ENCODE results near the gene CIB1. TPM values are rescaled to one million over a fixed set of nuclear protein-coding genes. Genes with fewer than 3 reads are reported as not detected.
A peak's percentile ranks its signal among the peaks of the same experiment; 100 is the strongest.

The CIB1 gene
- polyA plus RNA-seq, 2 of the 4 experiments (the other 2 are of a cell fraction) = 84.1 to 120 TPM

GRCh38 chr15:90249203-90249863, 15.6 kb upstream of the CIB1 start, which contains the start of gene TTLL13:
Gene TTLL13 (plus strand): TSS chr15:90249556. CDS start chr15:90250631, 1,075 bp downstream.
- DNase-seq (ENCODE audit: low read depth in 1 of 2, low spot score in 1 of 2) (peak; percentile 92 to 95), ATAC-seq (peak; percentile 97 to 98), FAIRE-seq (no peak)
- WGBS (ENCODE audit: missing lambda C conversion rate) = 1% methylated on average over 25 of the region's 44 CpGs
- ChIA-PET CTCF (interaction anchor here (0.6 to 4.6 kb wide), 18 partner anchors 7 to 373 kb away, joined by 3 to 20 read pairs (median 6); partner anchors contain the start of genes AP3S2, CIB1 and GDPGP1), POLR2A (interaction anchor here (0.6 to 2.4 kb wide), 12 partner anchors 11 to 147 kb away, joined by 3 to 24 read pairs (median 8); partner anchors contain the start of genes CIB1, GDPGP1, IDH2 and IQGAP1)
- no peaks in the 10 kb centered on the region for H3K9me3 ChIP-seq
- H3K4me3 ChIP-seq = peak within 1 kb of the TSS; percentile 69
- H3K4me2 ChIP-seq = peak within 1 kb of the TSS; percentile 98
- TF ChIP-seq, protein P1, sequence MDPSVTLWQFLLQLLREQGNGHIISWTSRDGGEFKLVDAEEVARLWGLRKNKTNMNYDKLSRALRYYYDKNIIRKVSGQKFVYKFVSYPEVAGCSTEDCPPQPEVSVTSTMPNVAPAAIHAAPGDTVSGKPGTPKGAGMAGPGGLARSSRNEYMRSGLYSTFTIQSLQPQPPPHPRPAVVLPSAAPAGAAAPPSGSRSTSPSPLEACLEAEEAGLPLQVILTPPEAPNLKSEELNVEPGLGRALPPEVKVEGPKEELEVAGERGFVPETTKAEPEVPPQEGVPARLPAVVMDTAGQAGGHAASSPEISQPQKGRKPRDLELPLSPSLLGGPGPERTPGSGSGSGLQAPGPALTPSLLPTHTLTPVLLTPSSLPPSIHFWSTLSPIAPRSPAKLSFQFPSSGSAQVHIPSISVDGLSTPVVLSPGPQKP (IDR thresholded peaks at IDR 0.05; ENCODE audit: low read depth, low read length) = no peak
- TF ChIP-seq E2F6 (IDR thresholded peaks at IDR 0.05; ENCODE audit: borderline replicate concordance, low read depth) (peak; percentile 92), SMC3 (IDR thresholded peaks at IDR 0.05) (0 out of 3 replicates have a peak, but pooled peaks have one; percentile 12), BCL3 (IDR thresholded peaks at IDR 0.05) (peak; percentile 32; the same call in 2 of the 3 replicates), JUN (IDR thresholded peaks at IDR 0.05) (peak in 1 of 2 experiments; percentile 57; a peak in 2 of 5 replicates), POLR2A (IDR thresholded peaks at IDR 0.05; ENCODE audit: low read length) (peak; percentile 93), EHF (CRISPR knock-in tag; IDR thresholded peaks at IDR 0.05) (no peak), TP53 (CRISPR knock-in tag; IDR thresholded peaks at IDR 0.05) (no peak), PHF8 (IDR thresholded peaks at IDR 0.05; ENCODE audit: borderline replicate concordance, low read depth) (peak; percentile 25; the same call in 1 of the 2 replicates), TFCP2L1 (CRISPR knock-in tag; IDR thresholded peaks at IDR 0.05) (0 out of 2 replicates have a peak, but pooled peaks have one; percentile 67), RAD21 (conservative IDR thresholded peaks at IDR 0.05 in 1 of 2, IDR thresholded peaks at IDR 0.05 in 1 of 2) (no peak)
- TF ChIP-seq, protein P2, sequence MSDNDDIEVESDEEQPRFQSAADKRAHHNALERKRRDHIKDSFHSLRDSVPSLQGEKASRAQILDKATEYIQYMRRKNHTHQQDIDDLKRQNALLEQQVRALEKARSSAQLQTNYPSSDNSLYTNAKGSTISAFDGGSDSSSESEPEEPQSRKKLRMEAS (IDR thresholded peaks at IDR 0.05) = peak; percentile 91
- peak within 1 kb of the TSS; percentile 83 to 86 for H3K27ac ChIP-seq
- H3K4me1 ChIP-seq = peaks cover 12% of the 10 kb centered on the region

GRCh38 chr15:90248789-90249202, 15.1 kb upstream of the CIB1 start:
- ChIA-PET POLR2A (interaction anchor here (0.6 to 2.4 kb wide), 11 partner anchors 11 to 146 kb away, joined by 3 to 24 read pairs (median 9); partner anchors contain the start of genes CIB1, GDPGP1, IDH2 and IQGAP1), CTCF (interaction anchor here (0.6 to 4.6 kb wide), 16 partner anchors 7 to 637 kb away, joined by 3 to 20 read pairs (median 6); partner anchors contain the start of genes AP3S2, CIB1 and GDPGP1)
- TF ChIP-seq FOSL2 (IDR thresholded peaks at IDR 0.05) = no peak
- TF ChIP-seq FOSL2 (CRISPR knock-in tag; IDR thresholded peaks at IDR 0.05) = no peak
- no peak for TF ChIP-seq RCOR1 (IDR thresholded peaks at IDR 0.05; ENCODE audit: low read depth, low read length)
- TF ChIP-seq NR3C1 (IDR thresholded peaks at IDR 0.05) = no peak
- TF ChIP-seq PHF8 (IDR thresholded peaks at IDR 0.05; ENCODE audit: borderline replicate concordance, low read depth) = no peak
- no peak for TF ChIP-seq TFCP2L1 (CRISPR knock-in tag; IDR thresholded peaks at IDR 0.05)
- no peak; the same call in 2 of the 3 replicates for TF ChIP-seq BCL3 (IDR thresholded peaks at IDR 0.05)
- TF ChIP-seq PBX3 (IDR thresholded peaks at IDR 0.05) = no peak
- TF ChIP-seq SREBF2 (IDR thresholded peaks at IDR 0.05) = no peak
- TF ChIP-seq JUN (IDR thresholded peaks at IDR 0.05) = no peak
- no peak for TF ChIP-seq ZSCAN20 (CRISPR knock-in tag; IDR thresholded peaks at IDR 0.05)
- no peak for TF ChIP-seq EHMT2 (IDR thresholded peaks at IDR 0.05; ENCODE audit: low read depth)
- TF ChIP-seq MAFK (IDR thresholded peaks at IDR 0.05; ENCODE audit: partially characterized antibody) = no peak
- TF ChIP-seq RAD21 (conservative IDR thresholded peaks at IDR 0.05 in 1 of 2, IDR thresholded peaks at IDR 0.05 in 1 of 2) = no peak
- no peak for TF ChIP-seq FOXS1 (CRISPR knock-in tag; IDR thresholded peaks at IDR 0.05)
- no peak for TF ChIP-seq RNF2 (IDR thresholded peaks at IDR 0.05; ENCODE audit: borderline replicate concordance, low read depth)
- no peak for TF ChIP-seq CHD2 (IDR thresholded peaks at IDR 0.05; ENCODE audit: low read length, partially characterized antibody)
- no peak for TF ChIP-seq GATA3 (IDR thresholded peaks at IDR 0.05; ENCODE audit: borderline replicate concordance)
- TF ChIP-seq, protein P3, sequence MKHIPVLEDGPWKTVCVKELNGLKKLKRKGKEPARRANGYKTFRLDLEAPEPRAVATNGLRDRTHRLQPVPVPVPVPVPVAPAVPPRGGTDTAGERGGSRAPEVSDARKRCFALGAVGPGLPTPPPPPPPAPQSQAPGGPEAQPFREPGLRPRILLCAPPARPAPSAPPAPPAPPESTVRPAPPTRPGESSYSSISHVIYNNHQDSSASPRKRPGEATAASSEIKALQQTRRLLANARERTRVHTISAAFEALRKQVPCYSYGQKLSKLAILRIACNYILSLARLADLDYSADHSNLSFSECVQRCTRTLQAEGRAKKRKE (CRISPR knock-in tag; IDR thresholded peaks at IDR 0.05; ENCODE audit: low read depth) = no peak
- Histone ChIP-seq H3K4me2 (peak overlapping the region; percentile 98), H3K27ac (peak overlapping the region; percentile 83 to 86), H3K4me1 (peaks cover 12% of the 10 kb centered on the region), H3K4me3 (peak overlapping the region; percentile 69), H3K9me3 (no peaks in the 10 kb centered on the region)
- 89% methylated on average over 5 of the region's 6 CpGs for WGBS (ENCODE audit: missing lambda C conversion rate)
- ATAC-seq (peak; percentile 31 to 35; a peak in 3 of 6 replicates), FAIRE-seq (no peak), DNase-seq (ENCODE audit: low read depth in 1 of 2, low spot score in 1 of 2) (no peak)

Data from A549 (cell line).